Fibroblast of lung (primary cell): Measurements from ENCODE around the gene ITPR2. TPM values are rescaled to one million over a fixed set of nuclear protein-coding genes. Genes with fewer than 3 reads are reported as not detected.

ENCODE experiments used
- DNase-seq, 2 donors: peaks; one replicate each; pipeline versions ENCODE4 v3.0.0 to v3.0.0-alpha.2; 2010; ENCODE audit warnings: low read depth in 2 of 2
- H2AFZ ChIP-seq: 2 replicates; pipeline ENCODE4 v1.5.1; 2012; ENCODE audit warnings: low read length, control low read depth, inconsistent platforms
- H3K27ac ChIP-seq: 2 replicates; pipeline ENCODE4 v1.5.1; 2011; ENCODE audit warnings: low read length, control low read depth; ENCODE audit not compliant: insufficient read depth
- H3K27me3 ChIP-seq: 2 replicates; pipeline ENCODE4 v1.5.1; 2011; ENCODE audit warnings: mild to moderate bottlenecking, low read length; ENCODE audit not compliant: control insufficient read depth, insufficient read depth
- H3K36me3 ChIP-seq: 2 replicates; pipeline ENCODE4 v1.5.1; 2011; ENCODE audit warnings: low read length; ENCODE audit not compliant: control insufficient read depth, insufficient read depth
- H3K4me1 ChIP-seq: 2 replicates; pipeline ENCODE4 v1.5.1; 2011; ENCODE audit warnings: low read length; ENCODE audit not compliant: control insufficient read depth, insufficient read depth; ENCODE audit errors: extremely low read depth
- H3K4me2 ChIP-seq: 2 replicates; pipeline ENCODE4 v1.5.1; 2011; ENCODE audit warnings: low read length, control low read depth; ENCODE audit not compliant: insufficient read depth; ENCODE audit errors: extremely low read depth
- H3K4me3 ChIP-seq, 4 experiments: fragments of 200-600 bp in 1 of 4; sonication (generic) in 1 of 4; replicated peaks in 1 of 4; 2 replicates each; pipeline ENCODE4 v1.5.1; 2011 to 2016; ENCODE audit warnings: low read length in 4 of 4, low read depth in 3 of 4, mild to moderate bottlenecking in 3 of 4, control low read depth in 2 of 4, inconsistent platforms in 1 of 4, mixed read lengths in 1 of 4; ENCODE audit not compliant: insufficient read depth in 1 of 4; ENCODE audit errors: control extremely low read depth in 1 of 4
- H3K79me2 ChIP-seq: 2 replicates; pipeline ENCODE4 v1.5.1; 2012; ENCODE audit warnings: mild to moderate bottlenecking, low read length, inconsistent platforms; ENCODE audit not compliant: control insufficient read depth, insufficient read depth
- H3K9ac ChIP-seq: 2 replicates; pipeline ENCODE4 v1.5.1; 2011; ENCODE audit warnings: mild to moderate bottlenecking, low read length, control low read depth; ENCODE audit not compliant: insufficient read depth
- H3K9me3 ChIP-seq: 2 replicates; pipeline ENCODE4 v1.5.1; 2012; ENCODE audit warnings: low read depth, low read length; ENCODE audit not compliant: control insufficient read depth, insufficient read depth
- H4K20me1 ChIP-seq: 2 replicates; pipeline ENCODE4 v1.5.1; 2011; ENCODE audit warnings: low read length; ENCODE audit not compliant: control insufficient read depth, insufficient read depth; ENCODE audit errors: extremely low read depth
- EZH2 ChIP-seq: IDR thresholded peaks from 2 replicates; pipeline ENCODE4 v1.5.1; 2012; ENCODE audit warnings: low read length, control low read depth, mild to moderate bottlenecking; ENCODE audit errors: missing control alignments
- polyA plus RNA-seq, 2 donors: library from polyadenylated mRNA; depleted of rRNA in 1 of 2; stranded (reverse) in 1 of 2; unstranded in 1 of 2; fragments of >200 nt; gene quantifications; 2 replicates each; pipeline ENCODE4 v1.2.1, GENCODE V29; 2011 to 2012; ENCODE audit warnings: missing spikeins in 1 of 2
- total RNA-seq: library from RNA; depleted of rRNA; stranded (reverse); fragments of >200 nt; gene quantifications from 2 replicates; pipeline ENCODE4 v1.2.1, GENCODE V29; 2014
- TF ChIP-seq, protein P1 (sequence below), 2 donors: IDR thresholded peaks in 1 of 2; conservative IDR thresholded peaks in 1 of 2; 1 replicate in 1 of 2; 2 replicates in 1 of 2; pipeline ENCODE4 v1.5.1; 2011 to 2012; ENCODE audit warnings: low read length in 2 of 2, control low read depth in 1 of 2, inconsistent platforms in 1 of 2, low read depth in 1 of 2, mild to moderate bottlenecking in 1 of 2

The ITPR2 gene
- total and polyA plus RNA-seq, 2 donors (not counting 1 experiment from before 2014, with no cell fraction given) = 5.1 to 24.6 TPM

DNA sequence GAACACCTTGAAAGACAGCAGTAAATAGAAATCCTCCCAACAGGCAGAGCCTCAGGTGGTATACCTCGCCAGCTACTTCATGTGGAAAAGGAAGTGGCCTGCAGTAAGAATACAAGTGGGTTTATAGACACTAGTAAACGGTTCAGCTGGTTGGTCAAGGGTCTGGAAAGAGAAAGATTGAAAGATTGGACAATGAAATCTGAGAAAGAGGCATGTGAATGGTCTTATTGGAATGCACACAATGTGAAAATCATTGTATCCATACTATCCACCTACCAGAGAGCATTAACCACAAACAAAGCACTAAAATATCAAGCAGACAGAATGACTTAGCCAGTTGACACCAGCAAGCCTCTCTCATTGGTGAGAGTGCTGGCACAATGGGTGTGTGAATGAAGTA, 539.4 kb downstream of the ITPR2 start:
- peak in 1 of 2 donors; percentile 73 for DNase-seq
- TF ChIP-seq EZH2 = no peak
- TF ChIP-seq, protein P1, sequence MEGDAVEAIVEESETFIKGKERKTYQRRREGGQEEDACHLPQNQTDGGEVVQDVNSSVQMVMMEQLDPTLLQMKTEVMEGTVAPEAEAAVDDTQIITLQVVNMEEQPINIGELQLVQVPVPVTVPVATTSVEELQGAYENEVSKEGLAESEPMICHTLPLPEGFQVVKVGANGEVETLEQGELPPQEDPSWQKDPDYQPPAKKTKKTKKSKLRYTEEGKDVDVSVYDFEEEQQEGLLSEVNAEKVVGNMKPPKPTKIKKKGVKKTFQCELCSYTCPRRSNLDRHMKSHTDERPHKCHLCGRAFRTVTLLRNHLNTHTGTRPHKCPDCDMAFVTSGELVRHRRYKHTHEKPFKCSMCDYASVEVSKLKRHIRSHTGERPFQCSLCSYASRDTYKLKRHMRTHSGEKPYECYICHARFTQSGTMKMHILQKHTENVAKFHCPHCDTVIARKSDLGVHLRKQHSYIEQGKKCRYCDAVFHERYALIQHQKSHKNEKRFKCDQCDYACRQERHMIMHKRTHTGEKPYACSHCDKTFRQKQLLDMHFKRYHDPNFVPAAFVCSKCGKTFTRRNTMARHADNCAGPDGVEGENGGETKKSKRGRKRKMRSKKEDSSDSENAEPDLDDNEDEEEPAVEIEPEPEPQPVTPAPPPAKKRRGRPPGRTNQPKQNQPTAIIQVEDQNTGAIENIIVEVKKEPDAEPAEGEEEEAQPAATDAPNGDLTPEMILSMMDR (conservative IDR thresholded peaks at IDR 0.05 in 1 of 2, IDR thresholded peaks at IDR 0.05 in 1 of 2; ENCODE audit: low read depth in 1 of 2, low read length in 2 of 2) = no peak
- no peaks in the 10 kb centered on the region for H3K79me2 ChIP-seq
- no peaks in the 10 kb centered on the region for H3K9me3 ChIP-seq
- H3K4me2 ChIP-seq = no peak overlapping the region
- H4K20me1 ChIP-seq = no peaks in the 10 kb centered on the region
- H3K27me3 ChIP-seq = no peaks in the 10 kb centered on the region
- peaks cover under 1% of the 10 kb centered on the region for H3K4me1 ChIP-seq
- no peak overlapping the region for H3K4me3 ChIP-seq
- no peak overlapping the region for H3K9ac ChIP-seq
- H3K36me3 ChIP-seq = no peaks in the 10 kb centered on the region
- H3K27ac ChIP-seq = no peak overlapping the region
- H2AFZ ChIP-seq = no peak overlapping the region

DNA sequence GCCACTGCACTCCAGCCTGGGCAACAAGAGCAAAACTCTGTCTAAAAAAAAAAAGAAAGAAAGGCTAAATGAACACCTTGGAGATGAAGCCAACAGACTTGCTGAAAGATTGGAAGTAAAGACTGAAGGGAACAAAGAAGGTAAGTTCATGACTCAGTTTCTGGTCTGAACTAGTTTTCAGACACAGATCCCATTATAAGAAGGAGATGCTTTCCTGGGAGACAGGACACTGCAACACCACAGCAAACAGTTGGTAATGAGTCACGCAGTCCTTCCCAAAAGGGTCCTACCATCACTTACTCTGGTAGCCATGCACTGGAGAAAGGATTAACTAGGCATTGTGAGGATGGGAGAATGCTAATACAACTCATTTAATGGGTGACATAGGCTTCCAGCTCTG, 540.4 kb downstream of the ITPR2 start:
- Histone ChIP-seq H3K9me3 (no peaks in the 10 kb centered on the region), H4K20me1 (no peaks in the 10 kb centered on the region), H3K27me3 (no peaks in the 10 kb centered on the region), H3K4me3 (no peak overlapping the region), H3K79me2 (no peaks in the 10 kb centered on the region), H3K4me1 (no peaks in the 10 kb centered on the region), H3K9ac (no peak overlapping the region), H3K36me3 (no peaks in the 10 kb centered on the region), H2AFZ (no peak overlapping the region), H3K4me2 (no peak overlapping the region), H3K27ac (no peak overlapping the region)
- TF ChIP-seq, protein P1 (conservative IDR thresholded peaks at IDR 0.05 in 1 of 2, IDR thresholded peaks at IDR 0.05 in 1 of 2; ENCODE audit: low read depth in 1 of 2, low read length in 2 of 2) = no peak
- TF ChIP-seq EZH2 = no peak
- no peak for DNase-seq

DNA sequence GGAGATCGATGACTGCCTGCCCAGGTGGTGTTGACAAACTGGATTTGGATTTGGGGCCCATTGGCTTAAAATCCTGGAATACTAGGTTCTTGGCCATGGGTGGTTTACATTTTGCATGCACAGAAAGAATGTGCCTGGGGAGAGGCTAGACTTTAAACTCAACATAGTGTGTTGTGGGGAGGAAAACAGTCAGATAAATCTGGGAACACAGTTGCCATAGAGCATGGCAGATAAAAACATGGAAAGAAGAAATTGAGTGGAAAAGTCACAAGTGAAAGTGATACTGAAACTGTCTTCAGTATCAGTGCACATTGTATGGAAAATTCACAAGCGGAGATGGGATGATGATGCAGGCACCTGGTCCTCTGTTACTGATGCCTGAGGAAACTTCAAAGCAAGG, 542.4 kb downstream of the ITPR2 start:
- H3K9ac ChIP-seq = no peak overlapping the region
- no peaks in the 10 kb centered on the region for H4K20me1 ChIP-seq
- no peak overlapping the region for H3K4me3 ChIP-seq
- no peaks in the 10 kb centered on the region for H3K79me2 ChIP-seq
- H2AFZ ChIP-seq = no peak overlapping the region
- no peak overlapping the region for H3K27ac ChIP-seq
- H3K4me1 ChIP-seq = no peaks in the 10 kb centered on the region
- TF ChIP-seq, protein P1 (conservative IDR thresholded peaks at IDR 0.05 in 1 of 2, IDR thresholded peaks at IDR 0.05 in 1 of 2; ENCODE audit: low read depth in 1 of 2, low read length in 2 of 2) = no peak
- TF ChIP-seq EZH2 = no peak
- no peaks in the 10 kb centered on the region for H3K36me3 ChIP-seq
- no peak overlapping the region for H3K4me2 ChIP-seq
- H3K9me3 ChIP-seq = no peaks in the 10 kb centered on the region
- H3K27me3 ChIP-seq = no peaks in the 10 kb centered on the region
- DNase-seq = no peak
